Fibroblast of pulmonary artery (primary cell): Measurements from ENCODE around the gene MRTFA.

Source experiments
- DNase-seq: peaks from one replicate; pipeline ENCODE4 v3.0.0-alpha.2; 2010; ENCODE audit warnings: low read depth
- H3K4me3 ChIP-seq: replicated peaks from 2 replicates; pipeline ENCODE4 v1.5.1; 2011; ENCODE audit warnings: low read depth, mild to moderate bottlenecking, control low read depth, low read length, moderate library complexity
- TF ChIP-seq, protein P1 (sequence below): IDR thresholded peaks from 2 replicates; pipeline ENCODE4 v1.5.1; 2011; ENCODE audit warnings: mild to moderate bottlenecking, control low read depth, low read length, inconsistent platforms; ENCODE audit errors: missing control alignments

The MRTFA gene

DNA sequence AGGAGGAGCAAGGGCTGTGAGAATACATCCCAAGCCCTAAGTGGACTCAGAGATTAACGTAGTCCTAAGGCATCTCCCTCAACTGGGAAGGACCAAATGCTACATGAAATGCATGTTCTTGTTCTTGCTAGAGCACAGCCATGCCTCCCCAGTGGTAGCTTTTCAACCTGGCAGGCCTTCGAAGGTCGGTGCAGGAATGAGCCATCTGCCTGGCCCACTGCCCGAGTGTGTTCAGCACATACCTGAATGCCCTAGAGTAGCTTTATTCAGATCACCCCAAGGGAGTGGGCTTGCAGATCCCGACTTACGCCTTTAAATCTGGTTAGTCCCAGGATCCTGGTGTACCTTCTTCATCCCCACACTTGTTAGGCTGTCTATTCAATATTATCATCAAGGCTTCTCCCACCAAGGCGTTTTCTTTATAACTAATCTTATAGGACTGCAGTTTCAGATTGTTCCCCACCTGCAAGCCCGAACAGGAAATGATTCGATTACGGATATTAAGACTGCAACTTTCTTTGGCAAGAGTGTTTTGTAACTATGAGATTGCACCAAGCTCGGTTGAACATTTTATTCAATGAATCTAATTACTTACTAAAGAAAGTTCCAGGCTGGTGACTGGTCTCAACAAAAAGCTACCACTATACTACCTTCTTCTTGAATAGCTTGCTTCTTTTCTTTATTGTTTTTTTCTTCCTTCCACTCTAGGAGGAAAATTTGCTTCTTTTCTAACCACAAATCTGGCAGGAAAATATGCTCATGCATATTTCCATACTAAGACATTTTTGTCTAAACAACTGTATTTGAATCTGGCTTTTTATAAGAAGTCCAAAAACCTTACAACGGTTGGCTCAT lies 150.5 kb downstream of the MRTFA start:
- TF ChIP-seq, protein P1, sequence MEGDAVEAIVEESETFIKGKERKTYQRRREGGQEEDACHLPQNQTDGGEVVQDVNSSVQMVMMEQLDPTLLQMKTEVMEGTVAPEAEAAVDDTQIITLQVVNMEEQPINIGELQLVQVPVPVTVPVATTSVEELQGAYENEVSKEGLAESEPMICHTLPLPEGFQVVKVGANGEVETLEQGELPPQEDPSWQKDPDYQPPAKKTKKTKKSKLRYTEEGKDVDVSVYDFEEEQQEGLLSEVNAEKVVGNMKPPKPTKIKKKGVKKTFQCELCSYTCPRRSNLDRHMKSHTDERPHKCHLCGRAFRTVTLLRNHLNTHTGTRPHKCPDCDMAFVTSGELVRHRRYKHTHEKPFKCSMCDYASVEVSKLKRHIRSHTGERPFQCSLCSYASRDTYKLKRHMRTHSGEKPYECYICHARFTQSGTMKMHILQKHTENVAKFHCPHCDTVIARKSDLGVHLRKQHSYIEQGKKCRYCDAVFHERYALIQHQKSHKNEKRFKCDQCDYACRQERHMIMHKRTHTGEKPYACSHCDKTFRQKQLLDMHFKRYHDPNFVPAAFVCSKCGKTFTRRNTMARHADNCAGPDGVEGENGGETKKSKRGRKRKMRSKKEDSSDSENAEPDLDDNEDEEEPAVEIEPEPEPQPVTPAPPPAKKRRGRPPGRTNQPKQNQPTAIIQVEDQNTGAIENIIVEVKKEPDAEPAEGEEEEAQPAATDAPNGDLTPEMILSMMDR, result no peak
- H3K4me3 ChIP-seq, result no peak overlapping the region
- DNase-seq, result peak; percentile 44

DNA sequence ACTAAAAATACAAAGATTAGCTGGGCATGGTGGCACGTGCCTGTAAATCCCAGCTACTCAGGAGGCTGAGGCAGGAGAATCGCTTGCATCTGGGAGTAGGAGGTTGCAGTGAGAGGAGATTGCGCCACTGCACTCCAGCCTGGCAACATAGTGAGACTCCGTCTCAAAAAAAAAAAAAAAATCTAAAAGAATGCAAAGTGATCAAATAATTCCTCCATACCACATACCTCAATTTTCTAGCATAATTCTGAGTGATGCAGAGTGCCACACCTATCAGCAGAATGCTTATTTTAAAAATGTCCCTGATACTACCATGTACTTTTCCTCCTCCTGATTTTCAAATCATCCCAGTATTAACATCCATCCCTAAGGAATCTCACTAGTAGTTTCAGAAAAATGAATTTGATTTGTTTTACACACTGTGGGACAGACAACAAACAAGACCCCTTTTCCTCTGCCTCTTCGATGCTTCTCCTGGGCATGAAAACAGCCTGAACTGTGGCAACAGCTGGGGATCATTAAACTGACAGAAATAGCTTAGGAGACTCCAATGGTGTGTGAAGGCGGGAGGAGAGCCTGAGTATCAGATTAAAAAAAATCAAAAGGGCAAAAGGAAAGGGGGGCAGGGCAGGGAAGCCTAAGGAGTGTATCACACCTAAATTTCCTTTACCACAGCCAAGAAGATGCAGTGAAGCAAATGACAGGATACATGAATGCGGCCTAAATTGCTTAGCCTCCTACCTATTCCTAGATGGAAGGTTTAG lies 151.4 kb downstream of the MRTFA start:
- TF ChIP-seq, protein P1, result no peak
- peak; percentile 47 for DNase-seq
- no peak overlapping the region for H3K4me3 ChIP-seq

DNA sequence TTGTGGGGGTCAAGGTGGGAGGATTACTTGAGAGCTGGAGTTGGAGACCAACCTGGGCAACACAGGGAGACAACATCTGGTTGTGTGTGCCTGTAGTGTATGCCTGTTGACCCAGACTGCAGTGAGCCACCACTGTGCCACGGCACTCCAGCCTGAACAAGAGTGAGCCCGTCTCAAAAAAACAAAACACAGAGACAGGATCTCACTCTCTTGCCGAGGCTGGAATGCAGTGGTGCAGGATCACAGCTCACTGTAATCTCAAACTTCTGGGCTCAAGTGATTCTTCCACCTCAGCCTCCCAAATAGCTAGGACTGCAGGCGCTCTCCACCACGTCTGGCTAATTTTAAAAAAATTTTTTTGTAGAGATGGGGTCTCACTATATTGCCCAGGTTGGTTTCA lies 153.6 kb downstream of the MRTFA start:
- no peak for DNase-seq
- no peak overlapping the region for H3K4me3 ChIP-seq
- TF ChIP-seq, protein P1, result no peak

DNA sequence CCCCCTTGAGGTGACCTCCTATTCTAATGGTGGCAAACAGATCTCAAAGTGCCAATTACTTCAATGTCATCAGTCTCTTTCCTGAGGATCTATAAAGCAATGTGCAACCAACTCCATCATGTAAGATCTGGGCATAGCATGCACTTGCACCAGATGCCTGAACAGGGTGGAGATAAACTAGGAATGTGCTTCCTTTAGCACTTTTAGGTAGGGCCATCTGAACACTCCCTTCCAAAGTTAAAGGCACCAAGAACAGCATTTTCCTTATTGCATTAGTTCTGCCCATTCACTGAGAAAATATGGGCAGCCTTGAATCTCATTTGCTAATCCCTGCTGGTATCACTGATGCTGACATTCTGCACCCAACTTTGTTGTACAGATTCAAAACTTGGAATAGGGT lies 154.1 kb downstream of the MRTFA start:
- DNase-seq, result no peak
- TF ChIP-seq, protein P1, result no peak
- H3K4me3 ChIP-seq, result no peak overlapping the region

DNA sequence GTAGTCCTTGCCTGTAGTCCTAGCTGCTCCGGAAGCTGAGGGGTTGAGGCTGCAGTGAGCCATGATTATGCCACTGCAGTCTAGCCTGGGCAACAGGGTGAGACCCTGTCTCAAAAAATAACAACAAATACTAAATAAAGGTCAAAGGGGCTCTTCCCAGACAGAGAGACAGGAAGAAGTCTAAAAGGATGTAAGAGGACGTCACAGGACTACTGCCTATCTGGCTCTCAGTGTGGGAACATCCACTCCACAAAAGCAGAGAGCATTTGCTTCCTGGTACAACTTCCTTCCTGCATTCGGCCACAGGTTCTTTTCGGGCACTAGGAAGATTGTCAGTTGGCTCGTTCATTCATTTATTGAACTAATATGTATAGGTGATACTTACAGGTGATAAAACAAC lies 155.5 kb downstream of the MRTFA start:
- H3K4me3 ChIP-seq, result no peak overlapping the region
- no peak for DNase-seq
- TF ChIP-seq, protein P1, result no peak

DNA sequence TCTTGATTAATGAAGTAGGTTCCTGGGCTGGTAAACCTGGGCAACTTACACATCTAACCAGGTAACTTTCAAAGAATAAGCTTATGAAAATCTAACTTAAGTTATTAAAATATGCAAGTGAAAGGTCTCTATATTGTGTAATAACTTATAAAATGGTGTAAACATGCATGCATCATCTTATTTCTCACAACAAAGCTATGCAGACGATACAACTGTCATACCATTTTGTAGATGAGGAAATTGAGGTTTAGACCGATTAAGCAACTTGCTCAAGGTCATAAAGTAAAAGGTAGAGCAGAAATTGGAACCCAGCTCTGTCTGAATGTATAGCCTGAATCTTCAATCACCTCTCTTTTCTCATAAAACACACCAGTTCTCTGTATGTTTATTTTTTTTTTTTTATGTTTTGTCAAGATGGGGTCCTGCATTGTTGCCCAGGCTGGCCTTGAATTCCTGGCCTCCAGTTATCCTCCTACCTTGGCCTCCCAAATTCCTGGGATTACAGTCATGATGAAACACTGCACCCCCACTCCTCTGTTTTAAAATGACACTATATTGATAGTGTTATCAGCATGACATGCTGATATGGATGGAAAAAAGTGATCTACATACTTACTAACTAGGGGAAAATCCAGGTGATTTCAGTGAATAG lies 156.5 kb downstream of the MRTFA start:
- no peak overlapping the region for H3K4me3 ChIP-seq
- TF ChIP-seq, protein P1, result no peak
- peak; percentile 60 for DNase-seq
